Measurements from ENCODE around the gene IFNA8. TPM values are rescaled to one million over a fixed set of nuclear protein-coding genes. Genes with fewer than 3 reads are reported as not detected.
"Not testable (repeated sequence)": the region's sequence is repeated elsewhere in the genome, so short reads cannot be mapped to it uniquely, and the experiment has no call there.

Gene IFNA8
- total RNA-seq, 1 experiment from 2014 or later = not detected

- in situ Hi-C loops (cut with HindIII; ENCODE audit: low pct_unique_long_range_greater_than_20kb, low sequenced_read_pairs) = no loop called here
- CTCF ChIA-PET = no interaction called here
These were observed 31.2 kb downstream of the IFNA8 start, which contains the start of gene IFNA1 for GRCh38 chr9:21440139-21440538. IFNA1 (plus strand) TSS chr9:21440439; CDS start chr9:21440508, 69 bp downstream.

GRCh38 chr9:21443849-21444625 lies 35.1 kb downstream of the IFNA8 start:
- Histone ChIP-seq H3K36me3 (ENCODE audit: control insufficient read depth, insufficient read depth, low read length) (no peaks in the 10 kb centered on the region), H3K4me1 (ENCODE audit: control insufficient read depth, insufficient read depth, low read length) (no peaks in the 10 kb centered on the region), H3K4me3 (ENCODE audit: low read depth in 2 of 2, low read length in 2 of 2) (no peak overlapping the region), H3K27ac (ENCODE audit: low read length) (no peak overlapping the region), H3K9me3 (ENCODE audit: control insufficient read depth, insufficient read depth, low read depth, low read length) (no peaks in the 10 kb centered on the region), H3K27me3 (ENCODE audit: control insufficient read depth, insufficient read depth, low read length) (no peaks in the 10 kb centered on the region)
- ChIA-PET CTCF (no interaction called here), POLR2A (no interaction called here)
- intact Hi-C loops (cut with micrococcal nuclease; ENCODE audit: unreplicated experiment) = no loop called here
- TF ChIP-seq CTCF (IDR thresholded peaks at IDR 0.05) (no peak), TCF7L2 (IDR thresholded peaks at IDR 0.05; ENCODE audit: low read depth, low read length) (no peak), SIN3A (IDR thresholded peaks at IDR 0.05; ENCODE audit: borderline replicate concordance, insufficient read depth, low read depth, low read length) (no peak), POLR2AphosphoS5 (IDR thresholded peaks at IDR 0.05; ENCODE audit: low read depth, low read length) (no peak), REST (IDR thresholded peaks at IDR 0.05; ENCODE audit: insufficient read depth in 1 of 2, low read depth in 2 of 2, low read length in 1 of 2) (no peak)
- in situ Hi-C loops (cut with HindIII; ENCODE audit: low pct_unique_long_range_greater_than_20kb, low sequenced_read_pairs) = no loop called here
- ATAC-seq (no peak), DNase-seq (ENCODE audit: low read depth, low spot score) (no peak)
- no TSS peak for BruUV-seq (replicated peaks)

More at GRCh38 chr9:21440139-21440538, 31.2 kb downstream of the IFNA8 start, which contains the start of gene IFNA1:
- no TSS peak for BruUV-seq (replicated peaks)
- H3K9me3 ChIP-seq (ENCODE audit: control insufficient read depth, insufficient read depth, low read depth, low read length) = no peaks in the 10 kb centered on the region
- POLR2A ChIA-PET = no interaction called here
- no peak for DNase-seq (ENCODE audit: low read depth, low spot score)
- intact Hi-C loops (cut with micrococcal nuclease; ENCODE audit: unreplicated experiment) = no loop called here
- no peak for ATAC-seq
- no peak for TF ChIP-seq REST (IDR thresholded peaks at IDR 0.05; ENCODE audit: insufficient read depth in 1 of 2, low read depth in 2 of 2, low read length in 1 of 2)
- no peak for TF ChIP-seq SIN3A (IDR thresholded peaks at IDR 0.05; ENCODE audit: borderline replicate concordance, insufficient read depth, low read depth, low read length)
- TF ChIP-seq CTCF (IDR thresholded peaks at IDR 0.05) = no peak
- TF ChIP-seq POLR2AphosphoS5 (IDR thresholded peaks at IDR 0.05; ENCODE audit: low read depth, low read length) = no peak
- no peak for TF ChIP-seq TCF7L2 (IDR thresholded peaks at IDR 0.05; ENCODE audit: low read depth, low read length)
- no peaks in the 10 kb centered on the region for H3K4me1 ChIP-seq (ENCODE audit: control insufficient read depth, insufficient read depth, low read length)
- no peaks in the 10 kb centered on the region for H3K27me3 ChIP-seq (ENCODE audit: control insufficient read depth, insufficient read depth, low read length)
- no peaks in the 10 kb centered on the region for H3K36me3 ChIP-seq (ENCODE audit: control insufficient read depth, insufficient read depth, low read length)
- no peak within 1 kb of the TSS for H3K4me3 ChIP-seq (ENCODE audit: low read depth in 2 of 2, low read length in 2 of 2)
- H3K27ac ChIP-seq (ENCODE audit: low read length) = no peak within 1 kb of the TSS

GRCh38 chr9:21449312-21449711 lies 40.4 kb downstream of the IFNA8 start:
- H3K4me1 ChIP-seq (ENCODE audit: control insufficient read depth, insufficient read depth, low read length); BruUV-seq (replicated peaks); DNase-seq (ENCODE audit: low read depth, low spot score); CTCF ChIA-PET; H3K36me3 ChIP-seq (ENCODE audit: control insufficient read depth, insufficient read depth, low read length); H3K27me3 ChIP-seq (ENCODE audit: control insufficient read depth, insufficient read depth, low read length); intact Hi-C loops (cut with micrococcal nuclease; ENCODE audit: unreplicated experiment); H3K27ac ChIP-seq (ENCODE audit: low read length); POLR2A ChIA-PET; H3K4me3 ChIP-seq (ENCODE audit: low read depth in 2 of 2, low read length in 2 of 2); in situ Hi-C loops (cut with HindIII; ENCODE audit: low pct_unique_long_range_greater_than_20kb, low sequenced_read_pairs); H3K9me3 ChIP-seq (ENCODE audit: control insufficient read depth, insufficient read depth, low read depth, low read length); ATAC-seq: not testable (repeated sequence)

All from Panc1 (cell line).